Measurements from ENCODE around the gene TLE6. TPM values are rescaled to one million over a fixed set of nuclear protein-coding genes. Genes with fewer than 3 reads are reported as not detected.

The TLE6 gene
- total and polyA plus RNA-seq, 2 of the 13 experiments (the other 11 are each of a cell fraction or from before 2014, with no cell fraction given): 0.24 to 5.5 TPM

GRCh38 chr19:2950286-2951124 is 26.9 kb upstream of the TLE6 start (continued):
- TF ChIP-seq ZNF512B (CRISPR knock-in tag; IDR thresholded peaks at IDR 0.05; ENCODE audit: borderline replicate concordance) (no peak), ZSCAN29 (CRISPR knock-in tag; conservative IDR thresholded peaks at IDR 0.05) (no peak), ZNF235 (CRISPR knock-in tag; IDR thresholded peaks at IDR 0.05; ENCODE audit: borderline replicate concordance) (0 out of 2 replicates have a peak, but pooled peaks have one; percentile 50), HNRNPH1 (optimal IDR thresholded peaks at IDR 0.05; ENCODE audit: low read depth, low read length) (no peak), PREB (CRISPR knock-in tag; IDR thresholded peaks at IDR 0.05) (no peak), ZNF644 (CRISPR knock-in tag; IDR thresholded peaks at IDR 0.05; ENCODE audit: low read depth) (no peak), SRF (IDR thresholded peaks at IDR 0.05; ENCODE audit: low read depth, low read length) (no peak), IKZF4 (CRISPR knock-in tag; IDR thresholded peaks at IDR 0.05; ENCODE audit: borderline replicate concordance, low read depth, not compliant biosample characterization) (no peak), NFAT5 (CRISPR knock-in tag; IDR thresholded peaks at IDR 0.05) (no peak), ZNF530 (CRISPR knock-in tag; IDR thresholded peaks at IDR 0.05; ENCODE audit: low read depth) (no peak), ZFX (CRISPR knock-in tag; IDR thresholded peaks at IDR 0.05; ENCODE audit: low read depth) (peak; percentile 88), NFIC (IDR thresholded peaks at IDR 0.05; ENCODE audit: low read length) (no peak), ZFP41 (CRISPR knock-in tag; IDR thresholded peaks at IDR 0.05; ENCODE audit: borderline replicate concordance) (no peak), MAZ (IDR thresholded peaks at IDR 0.05; ENCODE audit: borderline replicate concordance, low read depth, low read length) (peak; percentile 20; the same call in 1 of the 2 replicates), MAZ (CRISPR knock-in tag; IDR thresholded peaks at IDR 0.05; ENCODE audit: low read depth) (peak; percentile 75), CBX1 (IDR thresholded peaks at IDR 0.05; ENCODE audit: low read depth) (no peak), ZNF160 (CRISPR knock-in tag; IDR thresholded peaks at IDR 0.05) (no peak), RBFOX2 (IDR thresholded peaks at IDR 0.05; ENCODE audit: low read depth, low read length) (peak; percentile 91), ZNF672 (CRISPR knock-in tag; IDR thresholded peaks at IDR 0.05) (no peak), ZNF749 (CRISPR knock-in tag; IDR thresholded peaks at IDR 0.05; ENCODE audit: borderline replicate concordance) (no peak; the same call in 1 of the 2 replicates)

All from HepG2 (cell line).